HepG2 (cell line): ENCODE results near the gene REP15. TPM values are rescaled to one million over a fixed set of nuclear protein-coding genes. Genes with fewer than 3 reads are reported as not detected.
A peak's percentile ranks its signal among the peaks of the same experiment; 100 is the strongest.

Source experiments
- CBX1 ChIP-seq: IDR thresholded peaks from one replicate; pipeline ENCODE4 v1.6.1; 2016; ENCODE audit warnings: antibody characterized with exemption, low read depth
- EP300 ChIP-seq, 3 experiments: sonication (generic) in 1 of 3; formaldehyde crosslinking in 1 of 3; IDR thresholded peaks; 2 replicates each; pipeline versions ENCODE4 v1.5.1 to v1.6.1; 2011 to 2020; ENCODE audit warnings: low read depth in 2 of 3, low read length in 2 of 3, borderline replicate concordance in 1 of 3, improper control_type of control experiment in 1 of 3, mild to moderate bottlenecking in 1 of 3, missing genetic modification reagents in 1 of 3, moderate library complexity in 1 of 3
- HNF4A ChIP-seq: sonication (generic); formaldehyde crosslinking; IDR thresholded peaks from 2 replicates; pipeline ENCODE4 v1.4.0; 2020; ENCODE audit warnings: missing genetic modification reagents
- HNF4G ChIP-seq, 2 experiments: sonication (generic) in 1 of 2; formaldehyde crosslinking in 1 of 2; IDR thresholded peaks; 2 replicates each; pipeline versions ENCODE4 v1.4.0 to v1.6.1; 2011 to 2020; ENCODE audit warnings: borderline replicate concordance in 2 of 2, low read depth in 2 of 2, mild to moderate bottlenecking in 2 of 2, low read length in 1 of 2, missing genetic modification reagents in 1 of 2, moderate library complexity in 1 of 2
- ISX ChIP-seq: sonication (generic); formaldehyde crosslinking; conservative IDR thresholded peaks from 2 replicates; pipeline ENCODE4 v1.5.0; 2020; ENCODE audit warnings: missing genetic modification reagents
- KDM6A ChIP-seq: IDR thresholded peaks from 2 replicates; pipeline ENCODE4 v1.6.1; 2016; ENCODE audit warnings: low read depth
- MED1 ChIP-seq: sonication (generic); formaldehyde crosslinking; IDR thresholded peaks from 2 replicates; pipeline ENCODE4 v1.4.0; 2020; ENCODE audit warnings: missing genetic modification reagents
- POGZ ChIP-seq: sonication (generic); formaldehyde crosslinking; IDR thresholded peaks from 2 replicates; pipeline ENCODE4 v1.4.0; 2020; ENCODE audit warnings: mild to moderate bottlenecking, missing genetic modification reagents
- POLR2G ChIP-seq: fragments of 200-400 bp; formaldehyde crosslinking; IDR thresholded peaks from 2 replicates; pipeline ENCODE4 v1.6.1; 2018; ENCODE audit warnings: mild to moderate bottlenecking, low read depth, low read length, moderate library complexity
- RAD21 ChIP-seq: fragments of 450-650 bp; formaldehyde crosslinking; IDR thresholded peaks from 2 replicates; pipeline ENCODE4 v1.5.0; 2020; ENCODE audit warnings: mild to moderate bottlenecking
- RBFOX2 ChIP-seq: fragments of 200-400 bp; formaldehyde crosslinking; IDR thresholded peaks from 2 replicates; pipeline ENCODE4 v1.6.1; 2017; ENCODE audit warnings: low read depth, mild to moderate bottlenecking, low read length
- RFXAP ChIP-seq: sonication (generic); formaldehyde crosslinking; IDR thresholded peaks from 2 replicates; pipeline ENCODE4 v1.4.0; 2020; ENCODE audit warnings: missing genetic modification reagents, borderline replicate concordance
- SP5 ChIP-seq: IDR thresholded peaks from 2 replicates; pipeline ENCODE4 v1.6.1; 2016; ENCODE audit warnings: low read depth, borderline replicate concordance
- ZMYM4 ChIP-seq: sonication (generic); formaldehyde crosslinking; IDR thresholded peaks from 2 replicates; pipeline ENCODE4 v1.8.1; 2023; ENCODE audit warnings: mild to moderate bottlenecking, missing genetic modification reagents
- ZNF224 ChIP-seq: sonication (generic); formaldehyde crosslinking; IDR thresholded peaks from 2 replicates; pipeline ENCODE4 v1.5.0; 2020; ENCODE audit warnings: mild to moderate bottlenecking, missing genetic modification reagents
- ZNF292 ChIP-seq: sonication (generic); formaldehyde crosslinking; IDR thresholded peaks from 2 replicates; pipeline ENCODE4 v1.8.1; 2022; ENCODE audit warnings: mild to moderate bottlenecking, low read depth, missing genetic modification reagents, borderline replicate concordance
- ZNF3 ChIP-seq: IDR thresholded peaks from 2 replicates; pipeline ENCODE4 v1.7.0; 2017; ENCODE audit warnings: inconsistent platforms
- ZNF501 ChIP-seq: sonication (generic); formaldehyde crosslinking; IDR thresholded peaks from 2 replicates; pipeline ENCODE4 v1.5.1; 2020; ENCODE audit warnings: mild to moderate bottlenecking, moderate library complexity, missing genetic modification reagents
- ZNF644 ChIP-seq: IDR thresholded peaks from 2 replicates; pipeline ENCODE4 v1.6.1; 2016; ENCODE audit warnings: low read depth
- ZNF83 ChIP-seq: sonication (generic); formaldehyde crosslinking; IDR thresholded peaks from 2 replicates; pipeline ENCODE4 v1.4.0; 2020; ENCODE audit warnings: missing genetic modification reagents, mild to moderate bottlenecking, borderline replicate concordance
- ZSCAN25 ChIP-seq: sonication (generic); formaldehyde crosslinking; IDR thresholded peaks from 2 replicates; pipeline ENCODE4 v1.8.0; 2022; ENCODE audit warnings: mild to moderate bottlenecking, missing genetic modification reagents
- ZSCAN31 ChIP-seq: sonication (generic); formaldehyde crosslinking; IDR thresholded peaks from 2 replicates; pipeline ENCODE4 v1.5.0; 2020; ENCODE audit warnings: low read depth, mild to moderate bottlenecking, missing genetic modification reagents
- polyA plus RNA-seq, 8 experiments: library from polyadenylated mRNA; depleted of rRNA in 3 of 8; stranded (reverse) in 7 of 8; unstranded in 1 of 8; fragments of >200 nt; fragmentation: Illumina TruSeq in 4 of 8; extraction: Trizol in 4 of 8; gene quantifications; 2 replicates each; pipeline versions ENCODE4 v1.2.1 to v1.2.3, GENCODE V29; 2011 to 2016; ENCODE audit warnings: low read depth in 4 of 8, missing spikeins in 1 of 8, mixed read lengths in 1 of 8; ENCODE audit not compliant: insufficient read depth in 1 of 8
- total RNA-seq, 5 experiments: library from RNA; depleted of rRNA; stranded (reverse); fragments of >200 nt; fragmentation: Illumina TruSeq; extraction: Trizol; gene quantifications; 2 replicates each; pipeline ENCODE4 v1.2.3, GENCODE V29; 2016; ENCODE audit warnings: low read depth in 1 of 5
- TF ChIP-seq, protein P1 (sequence below): sonication (generic); formaldehyde crosslinking; IDR thresholded peaks from 2 replicates; pipeline ENCODE4 v1.8.1; 2022; ENCODE audit warnings: low read depth, mild to moderate bottlenecking, missing genetic modification reagents
- TF ChIP-seq, protein P2 (sequence below): sonication (generic); formaldehyde crosslinking; IDR thresholded peaks from 2 replicates; pipeline ENCODE4 v1.5.1; 2020; ENCODE audit warnings: missing genetic modification reagents, mild to moderate bottlenecking, borderline replicate concordance
- TF ChIP-seq, protein P3 (sequence below): sonication (generic); formaldehyde crosslinking; IDR thresholded peaks from 2 replicates; pipeline ENCODE4 v1.4.0; 2020; ENCODE audit warnings: missing genetic modification reagents

Gene REP15
- total and polyA plus RNA-seq, 2 of the 13 experiments (the other 11 are each of a cell fraction or from before 2014, with no cell fraction given) = 0.12 to 0.64 TPM

DNA sequence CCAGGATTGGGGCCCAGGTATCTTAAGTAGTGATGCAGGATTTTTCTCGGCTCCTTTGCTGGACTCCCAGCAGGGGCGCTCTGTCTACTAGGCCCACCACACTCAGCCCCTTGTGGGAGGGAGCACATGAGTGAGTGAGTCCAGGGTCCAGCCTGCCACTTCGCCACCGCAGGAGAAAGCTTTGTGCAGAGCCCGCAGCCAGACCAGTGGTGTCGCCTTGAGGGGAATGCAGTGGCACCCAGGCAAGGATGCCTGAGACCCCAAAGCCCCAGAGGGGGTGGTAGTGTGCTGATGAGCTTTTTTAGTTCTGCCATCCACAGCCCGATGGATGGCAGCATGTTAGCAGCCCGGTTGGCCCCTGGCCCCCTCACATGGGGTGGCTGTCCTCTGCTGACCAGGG lies 9.0 kb downstream of the REP15 start (continued):
- TF ChIP-seq, protein P1, sequence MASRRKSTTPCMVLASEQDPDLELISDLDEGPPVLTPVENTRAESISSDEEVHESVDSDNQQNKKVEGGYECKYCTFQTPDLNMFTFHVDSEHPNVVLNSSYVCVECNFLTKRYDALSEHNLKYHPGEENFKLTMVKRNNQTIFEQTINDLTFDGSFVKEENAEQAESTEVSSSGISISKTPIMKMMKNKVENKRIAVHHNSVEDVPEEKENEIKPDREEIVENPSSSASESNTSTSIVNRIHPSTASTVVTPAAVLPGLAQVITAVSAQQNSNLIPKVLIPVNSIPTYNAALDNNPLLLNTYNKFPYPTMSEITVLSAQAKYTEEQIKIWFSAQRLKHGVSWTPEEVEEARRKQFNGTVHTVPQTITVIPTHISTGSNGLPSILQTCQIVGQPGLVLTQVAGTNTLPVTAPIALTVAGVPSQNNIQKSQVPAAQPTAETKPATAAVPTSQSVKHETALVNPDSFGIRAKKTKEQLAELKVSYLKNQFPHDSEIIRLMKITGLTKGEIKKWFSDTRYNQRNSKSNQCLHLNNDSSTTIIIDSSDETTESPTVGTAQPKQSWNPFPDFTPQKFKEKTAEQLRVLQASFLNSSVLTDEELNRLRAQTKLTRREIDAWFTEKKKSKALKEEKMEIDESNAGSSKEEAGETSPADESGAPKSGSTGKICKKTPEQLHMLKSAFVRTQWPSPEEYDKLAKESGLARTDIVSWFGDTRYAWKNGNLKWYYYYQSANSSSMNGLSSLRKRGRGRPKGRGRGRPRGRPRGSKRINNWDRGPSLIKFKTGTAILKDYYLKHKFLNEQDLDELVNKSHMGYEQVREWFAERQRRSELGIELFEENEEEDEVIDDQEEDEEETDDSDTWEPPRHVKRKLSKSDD (CRISPR knock-in tag) = no peak
- TF ChIP-seq CBX1 (peak; percentile 42), RAD21 (0 out of 2 replicates have a peak, but pooled peaks have one; percentile 32), ZSCAN31 (CRISPR knock-in tag) (0 out of 2 replicates have a peak, but pooled peaks have one; percentile 24), ZNF644 (CRISPR knock-in tag) (peak; percentile 84), HNF4G (IDR thresholded peaks at IDR 0.05; ENCODE audit: borderline replicate concordance, low read depth, low read length) (peak; percentile 77), HNF4G (CRISPR knock-in tag; IDR thresholded peaks at IDR 0.05; ENCODE audit: borderline replicate concordance, low read depth) (peak; percentile 59; the same call in 1 of the 2 replicates), RFXAP (0 out of 2 replicates have a peak, but pooled peaks have one; percentile 17), ZSCAN25 (CRISPR knock-in tag) (peak; percentile 52; the same call in 1 of the 2 replicates), ZMYM4 (CRISPR knock-in tag) (peak; percentile 91), ISX (CRISPR knock-in tag) (no peak), SP5 (CRISPR knock-in tag) (0 out of 2 replicates have a peak, but pooled peaks have one; percentile 51), ZNF501 (peak; percentile 67; the same call in 1 of the 2 replicates), POGZ (CRISPR knock-in tag) (peak; percentile 84), EP300 (IDR thresholded peaks at IDR 0.05; ENCODE audit: low read depth in 2 of 2, low read length in 2 of 2) (0 out of 4 replicates have a peak, but pooled peaks of 1 of the 2 experiments have one; percentile 24), EP300 (CRISPR knock-in tag; IDR thresholded peaks at IDR 0.05; ENCODE audit: borderline replicate concordance) (no peak), ZNF83 (CRISPR knock-in tag) (no peak), KDM6A (no peak), ZNF224 (CRISPR knock-in tag) (0 out of 2 replicates have a peak, but pooled peaks have one; percentile 43), POLR2G (peak; percentile 71), MED1 (CRISPR knock-in tag) (peak; percentile 50), RBFOX2 (peak; percentile 42; the same call in 1 of the 2 replicates), HNF4A (CRISPR knock-in tag) (peak; percentile 92), ZNF292 (CRISPR knock-in tag) (peak; percentile 64; the same call in 1 of the 2 replicates), ZNF3 (CRISPR knock-in tag) (no peak)
- TF ChIP-seq, protein P2, sequence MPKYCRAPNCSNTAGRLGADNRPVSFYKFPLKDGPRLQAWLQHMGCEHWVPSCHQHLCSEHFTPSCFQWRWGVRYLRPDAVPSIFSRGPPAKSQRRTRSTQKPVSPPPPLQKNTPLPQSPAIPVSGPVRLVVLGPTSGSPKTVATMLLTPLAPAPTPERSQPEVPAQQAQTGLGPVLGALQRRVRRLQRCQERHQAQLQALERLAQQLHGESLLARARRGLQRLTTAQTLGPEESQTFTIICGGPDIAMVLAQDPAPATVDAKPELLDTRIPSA (CRISPR knock-in tag) = no peak
- TF ChIP-seq, protein P3, sequence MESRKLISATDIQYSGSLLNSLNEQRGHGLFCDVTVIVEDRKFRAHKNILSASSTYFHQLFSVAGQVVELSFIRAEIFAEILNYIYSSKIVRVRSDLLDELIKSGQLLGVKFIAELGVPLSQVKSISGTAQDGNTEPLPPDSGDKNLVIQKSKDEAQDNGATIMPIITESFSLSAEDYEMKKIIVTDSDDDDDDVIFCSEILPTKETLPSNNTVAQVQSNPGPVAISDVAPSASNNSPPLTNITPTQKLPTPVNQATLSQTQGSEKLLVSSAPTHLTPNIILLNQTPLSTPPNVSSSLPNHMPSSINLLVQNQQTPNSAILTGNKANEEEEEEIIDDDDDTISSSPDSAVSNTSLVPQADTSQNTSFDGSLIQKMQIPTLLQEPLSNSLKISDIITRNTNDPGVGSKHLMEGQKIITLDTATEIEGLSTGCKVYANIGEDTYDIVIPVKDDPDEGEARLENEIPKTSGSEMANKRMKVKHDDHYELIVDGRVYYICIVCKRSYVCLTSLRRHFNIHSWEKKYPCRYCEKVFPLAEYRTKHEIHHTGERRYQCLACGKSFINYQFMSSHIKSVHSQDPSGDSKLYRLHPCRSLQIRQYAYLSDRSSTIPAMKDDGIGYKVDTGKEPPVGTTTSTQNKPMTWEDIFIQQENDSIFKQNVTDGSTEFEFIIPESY (CRISPR knock-in tag) = peak; percentile 28; the same call in 1 of the 2 replicates
